K562 (cell line): ENCODE results near the gene VSTM5. TPM values are rescaled to one million over a fixed set of nuclear protein-coding genes. Genes with fewer than 3 reads are reported as not detected.

Source experiments
- AFF1 ChIP-seq, 2 experiments: fragments of 450-650 bp; IDR thresholded peaks; 2 replicates each; pipeline ENCODE4 v1.6.1; 2018; ENCODE audit warnings: mild to moderate bottlenecking in 2 of 2, low read depth in 1 of 2; ENCODE audit not compliant: partially characterized antibody in 2 of 2
- ETS1 ChIP-seq: conservative IDR thresholded peaks from 2 replicates; pipeline ENCODE4 v1.6.1; 2011; ENCODE audit warnings: low read depth, mild to moderate bottlenecking, low read length; ENCODE audit not compliant: control insufficient read depth
- MGA ChIP-seq: fragments of 450-650 bp; IDR thresholded peaks from 2 replicates; pipeline ENCODE4 v1.6.1; 2016; ENCODE audit warnings: mild to moderate bottlenecking, moderate library complexity
- ZFP36 ChIP-seq: fragments of 150-350 bp; IDR thresholded peaks from 2 replicates; pipeline ENCODE4 v1.6.1; 2018; ENCODE audit warnings: low read length, low read depth; ENCODE audit not compliant: partially characterized antibody
- ZNF24 ChIP-seq: fragments of 450-650 bp; IDR thresholded peaks from 2 replicates; pipeline ENCODE4 v1.6.1; 2016
- ZNF655 ChIP-seq: fragments of 250-450 bp; sonication (Bioruptor Pico); IDR thresholded peaks from 2 replicates; pipeline ENCODE4 v1.5.0; 2021
- polyA plus RNA-seq, 8 experiments: library from polyadenylated mRNA; depleted of rRNA in 4 of 8; stranded (reverse) in 5 of 8; unstranded in 3 of 8; fragments of >200 nt; fragmentation: Nextera tagmentation in 2 of 8; fragmentation: Illumina TruSeq in 1 of 8; extraction: Ambion mirVana in 2 of 8; extraction: Trizol in 1 of 8; gene quantifications; 2 replicates each; pipeline versions ENCODE4 v1.2.1 to v1.2.3, GENCODE V29; 2011 to 2014; ENCODE audit warnings: inconsistent platforms in 1 of 8, missing spikeins in 1 of 8
- total RNA-seq, 7 experiments: library from RNA; depleted of rRNA in 6 of 7; stranded (reverse); fragments of >200 nt in 6 of 7; fragmentation: Illumina TruSeq in 2 of 7; extraction: Trizol in 2 of 7; gene quantifications; 2 replicates each; pipeline versions ENCODE4 v1.2.1 to v1.2.3, GENCODE V29; 2011 to 2021; ENCODE audit warnings: low replicate concordance in 1 of 7

VSTM5 gene
- total and polyA plus RNA-seq, 9 of the 15 experiments (the other 6 are each of a cell fraction or from before 2014, with no cell fraction given), result 0.01 TPM; not detected in 8

GRCh38 chr11:93784145-93784934 lies 66.1 kb downstream of the VSTM5 start, which contains the start of gene MED17 (continued):
- TF ChIP-seq MGA, result peak; percentile 52; the same call in 1 of the 2 replicates
- TF ChIP-seq ZFP36, result no peak
- TF ChIP-seq ZNF655 (CRISPR knock-in tag), result no peak
- TF ChIP-seq ETS1, result no peak; the same call in 1 of the 2 replicates
- no peak for TF ChIP-seq ZNF24
- no peak for TF ChIP-seq AFF1 (IDR thresholded peaks at IDR 0.05; ENCODE audit: low read depth in 1 of 2, partially characterized antibody in 2 of 2)
